ENCODE data around the gene FRS3. TPM values are rescaled to one million over a fixed set of nuclear protein-coding genes. Genes with fewer than 3 reads are reported as not detected.
A peak's percentile ranks its signal among the peaks of the same experiment; 100 is the strongest.
"Not testable (repeated sequence)": the region's sequence is repeated elsewhere in the genome, so short reads cannot be mapped to it uniquely, and the experiment has no call there.

Gene FRS3
- total RNA-seq, 1 donor from 2014 or later, result 1.2 TPM

- DNase-seq (ENCODE audit: low read depth, low spot score), result no peak
These were observed 10.3 kb downstream of the FRS3 start for GRCh38 chr6:41769376-41769775.

GRCh38 chr6:41768545-41769308 lies 11.0 kb downstream of the FRS3 start:
- DNase-seq (ENCODE audit: low read depth, low spot score), result no peak

- peak; percentile 67 for DNase-seq (ENCODE audit: low read depth, low spot score)
These were observed 12.4 kb downstream of the FRS3 start for GRCh38 chr6:41767112-41767833.

GRCh38 chr6:41766043-41766664 lies 13.5 kb downstream of the FRS3 start:
- not testable (repeated sequence) for DNase-seq (ENCODE audit: low read depth, low spot score)

GRCh38 chr6:41763470-41763869 lies 16.2 kb downstream of the FRS3 start:
- DNase-seq (ENCODE audit: low read depth, low spot score), result peak; percentile 46

GRCh38 chr6:41759905-41760579 lies 19.7 kb downstream of the FRS3 start:
- no peak for DNase-seq (ENCODE audit: low read depth, low spot score)

- DNase-seq (ENCODE audit: low read depth, low spot score), result no peak
These were observed 20.4 kb downstream of the FRS3 start for GRCh38 chr6:41759106-41759904.

- DNase-seq (ENCODE audit: low read depth, low spot score), result no peak
These were observed 21.1 kb downstream of the FRS3 start for GRCh38 chr6:41758641-41759035.

- no peak for DNase-seq (ENCODE audit: low read depth, low spot score)
These were observed 21.6 kb downstream of the FRS3 start for GRCh38 chr6:41757931-41758640.

GRCh38 chr6:41757271-41757670 lies 22.4 kb downstream of the FRS3 start:
- no peak for DNase-seq (ENCODE audit: low read depth, low spot score)

GRCh38 chr6:41756354-41756753 lies 23.3 kb downstream of the FRS3 start:
- DNase-seq (ENCODE audit: low read depth, low spot score), result no peak

- no peak for DNase-seq (ENCODE audit: low read depth, low spot score)
These were observed 23.8 kb downstream of the FRS3 start for GRCh38 chr6:41755895-41756294.

- DNase-seq (ENCODE audit: low read depth, low spot score), result no peak
These were observed 29.3 kb downstream of the FRS3 start for GRCh38 chr6:41750374-41750773.

GRCh38 chr6:41748542-41748941 lies 31.2 kb downstream of the FRS3 start:
- DNase-seq (ENCODE audit: low read depth, low spot score), result no peak

GRCh38 chr6:41748102-41748477 lies 31.6 kb downstream of the FRS3 start:
- no peak for DNase-seq (ENCODE audit: low read depth, low spot score)

GRCh38 chr6:41747256-41748101 lies 32.2 kb downstream of the FRS3 start, which contains the start of gene PGC:
Gene PGC, minus strand, starts transcription at chr6:41747397. Its CDS starts 63 bp downstream, at chr6:41747334.
- DNase-seq (ENCODE audit: low read depth, low spot score), result no peak

- no peak for DNase-seq (ENCODE audit: low read depth, low spot score)
These were observed 33.6 kb downstream of the FRS3 start for GRCh38 chr6:41746107-41746506.

- no peak for DNase-seq (ENCODE audit: low read depth, low spot score)
These were observed 35.4 kb downstream of the FRS3 start for GRCh38 chr6:41744236-41744787.

Data from pulmonary artery endothelial cell (primary cell).